GM19035 (cell line): ENCODE results near the gene GSG1L.

Experiments used
- ATAC-seq: cut with Tn5 transposase; IDR thresholded peaks from one replicate; pipeline ENCODE4 v1.9.1; 2021; ENCODE audit not compliant: unreplicated experiment

GSG1L gene

GRCh38 chr16:28067604-28068379 is 4.3 kb upstream of the GSG1L start:
- no peak for ATAC-seq

- ATAC-seq, result no peak
These were observed 1.3 kb upstream of the GSG1L start for GRCh38 chr16:28064706-28065249.

- ATAC-seq, result no peak
These were observed 636 bp upstream of the GSG1L start for GRCh38 chr16:28064150-28064549.

GRCh38 chr16:28062847-28063521 is 530 bp downstream of the GSG1L start:
- ATAC-seq, result no peak

GRCh38 chr16:28062261-28062846 is 1.2 kb downstream of the GSG1L start:
- ATAC-seq, result no peak

- no peak for ATAC-seq
These were observed 2.0 kb downstream of the GSG1L start for GRCh38 chr16:28061352-28062101.

GRCh38 chr16:28059841-28060575 is 3.5 kb downstream of the GSG1L start:
- no peak for ATAC-seq

- ATAC-seq, result no peak
These were observed 4.5 kb downstream of the GSG1L start for GRCh38 chr16:28058839-28059589.

GRCh38 chr16:28057949-28058348 is 5.6 kb downstream of the GSG1L start:
- no peak for ATAC-seq

- no peak for ATAC-seq
These were observed 10.1 kb downstream of the GSG1L start for GRCh38 chr16:28053461-28053860.

- ATAC-seq, result no peak
These were observed 11.0 kb downstream of the GSG1L start for GRCh38 chr16:28052274-28053128.

GRCh38 chr16:28051486-28051885 is 12.0 kb downstream of the GSG1L start:
- ATAC-seq, result no peak

GRCh38 chr16:28042811-28043210 is 20.7 kb downstream of the GSG1L start:
- ATAC-seq, result no peak

- no peak for ATAC-seq
These were observed 21.9 kb downstream of the GSG1L start for GRCh38 chr16:28041615-28042014.

GRCh38 chr16:28040039-28040438 is 23.5 kb downstream of the GSG1L start:
- no peak for ATAC-seq

- no peak for ATAC-seq
These were observed 24.0 kb downstream of the GSG1L start for GRCh38 chr16:28039493-28039892.

- ATAC-seq, result no peak
These were observed 25.1 kb downstream of the GSG1L start for GRCh38 chr16:28038409-28038808.

- ATAC-seq, result no peak
These were observed 27.6 kb downstream of the GSG1L start for GRCh38 chr16:28035866-28036393.

- no peak for ATAC-seq
These were observed 29.6 kb downstream of the GSG1L start for GRCh38 chr16:28033870-28034269.
